Head of caudate nucleus (tissue), 42 donors: ENCODE data around the gene PTPRF.

Source experiments
- DNase-seq, 42 donors: peaks; one replicate each; pipeline versions ENCODE4 v3.0.0 to v3.0.0-alpha.2; 2020 to 2021; ENCODE audit warnings: mixed read lengths in 7 of 42
- intact Hi-C: fragments of 100-400 bp; cut with DNase I; formaldehyde crosslinking; loops from one replicate; pipeline ENCODE4 v1.15.0; 2022

Gene PTPRF

DNA sequence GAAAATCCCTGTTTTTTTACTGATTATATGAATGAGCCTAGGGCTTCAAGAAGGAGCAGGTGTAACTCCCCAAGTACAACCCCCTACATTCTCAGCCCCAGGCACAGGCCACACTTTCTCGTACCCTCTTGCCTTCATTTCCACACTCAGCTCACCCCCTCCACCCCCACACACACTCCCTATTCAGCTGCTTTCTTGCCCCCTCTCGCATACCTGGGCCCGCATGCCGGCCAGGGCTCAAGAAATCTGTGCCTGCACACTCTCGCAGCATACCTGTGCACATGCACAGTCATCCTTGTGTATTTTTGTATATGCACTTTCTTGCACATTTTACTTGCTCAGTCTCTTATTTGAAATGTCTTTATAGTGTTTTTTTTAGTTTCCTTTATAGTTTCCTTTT, 2.0 kb downstream of the PTPRF start:
- no peak for DNase-seq
- intact Hi-C loops: no loop called here

DNA sequence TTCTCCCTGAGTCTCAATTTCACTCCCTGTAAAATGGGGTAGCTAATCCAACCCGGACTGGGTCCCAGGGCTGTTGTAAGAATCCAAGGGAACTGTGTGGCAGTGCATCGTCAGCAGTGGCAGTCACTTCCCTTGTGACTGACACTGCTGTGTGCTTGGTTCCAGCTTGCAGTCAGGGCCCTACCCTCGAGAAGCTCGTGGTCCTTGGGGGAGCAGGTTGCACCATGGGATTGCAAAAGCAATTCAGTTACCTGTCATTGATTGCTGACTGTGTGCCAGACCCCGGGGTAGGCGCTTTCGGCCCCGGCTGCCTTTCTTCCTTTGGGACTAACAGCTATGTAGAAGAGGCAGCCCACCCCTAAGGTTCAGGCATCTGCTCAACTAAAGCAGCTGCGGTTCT, 2.9 kb downstream of the PTPRF start:
- DNase-seq: peak in 1 of 42 donors; percentile 28
- intact Hi-C loops: no loop called here

- DNase-seq: no peak
- intact Hi-C loops: no loop called here
These were observed 3.6 kb downstream of the PTPRF start for GRCh38 chr1:43534256-43534655.

- intact Hi-C loops: no loop called here
- DNase-seq: no peak
These were observed 5.6 kb downstream of the PTPRF start for GRCh38 chr1:43536196-43536863.

DNA sequence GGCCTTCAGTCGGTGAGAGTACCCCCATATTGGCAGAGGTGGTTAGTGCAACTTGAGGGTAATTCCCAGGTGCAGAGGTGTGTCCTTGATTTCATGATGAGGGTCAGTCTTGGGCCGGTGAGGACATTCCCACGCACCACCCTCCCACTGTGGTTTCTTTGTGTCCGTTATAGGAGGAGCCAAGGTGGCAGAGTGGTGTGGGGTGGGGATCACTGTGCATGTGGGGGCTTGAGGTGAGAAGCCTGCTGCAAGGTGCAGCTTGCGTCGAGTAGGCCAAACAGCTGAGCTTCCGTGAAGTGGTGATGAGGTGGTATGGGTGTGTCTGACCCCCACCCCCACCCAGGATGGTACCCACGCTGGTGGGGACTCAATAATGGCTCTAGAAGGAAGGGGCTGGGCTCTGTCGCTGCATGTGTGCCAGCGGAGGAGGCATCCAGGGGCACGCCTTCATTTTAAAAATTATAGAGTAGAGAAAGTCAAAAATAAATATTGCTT, 6.2 kb downstream of the PTPRF start:
- no peak for DNase-seq
- intact Hi-C loops: no loop called here

GRCh38 chr1:43537423-43538142, 6.9 kb downstream of the PTPRF start:
- intact Hi-C loops: no loop called here

GRCh38 chr1:43538143-43538487, 7.4 kb downstream of the PTPRF start:
- DNase-seq: no peak
- intact Hi-C loops: no loop called here

More at GRCh38 chr1:43537423-43538142, 6.9 kb downstream of the PTPRF start:
- no peak for DNase-seq

DNA sequence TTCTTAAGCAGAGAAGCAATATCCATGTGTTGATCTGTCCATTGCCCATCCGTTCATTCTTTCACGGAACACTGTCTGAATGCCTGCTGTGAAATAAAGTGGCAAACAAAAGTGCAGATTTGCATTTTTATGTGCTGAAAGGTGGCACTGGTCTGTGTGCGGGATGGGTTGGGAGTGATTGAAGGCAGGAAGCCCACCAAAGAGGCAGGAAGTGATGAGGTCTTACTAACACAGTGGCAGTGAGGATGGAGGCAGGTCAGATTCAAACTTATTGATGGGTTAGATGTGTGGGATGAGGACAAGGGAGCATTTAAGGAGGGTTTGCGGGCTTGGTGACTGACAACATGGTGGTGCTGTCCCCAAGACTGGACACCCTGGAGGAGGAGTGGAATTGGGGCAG, 8.3 kb downstream of the PTPRF start:
- intact Hi-C loops: no loop called here
- no peak for DNase-seq

DNA sequence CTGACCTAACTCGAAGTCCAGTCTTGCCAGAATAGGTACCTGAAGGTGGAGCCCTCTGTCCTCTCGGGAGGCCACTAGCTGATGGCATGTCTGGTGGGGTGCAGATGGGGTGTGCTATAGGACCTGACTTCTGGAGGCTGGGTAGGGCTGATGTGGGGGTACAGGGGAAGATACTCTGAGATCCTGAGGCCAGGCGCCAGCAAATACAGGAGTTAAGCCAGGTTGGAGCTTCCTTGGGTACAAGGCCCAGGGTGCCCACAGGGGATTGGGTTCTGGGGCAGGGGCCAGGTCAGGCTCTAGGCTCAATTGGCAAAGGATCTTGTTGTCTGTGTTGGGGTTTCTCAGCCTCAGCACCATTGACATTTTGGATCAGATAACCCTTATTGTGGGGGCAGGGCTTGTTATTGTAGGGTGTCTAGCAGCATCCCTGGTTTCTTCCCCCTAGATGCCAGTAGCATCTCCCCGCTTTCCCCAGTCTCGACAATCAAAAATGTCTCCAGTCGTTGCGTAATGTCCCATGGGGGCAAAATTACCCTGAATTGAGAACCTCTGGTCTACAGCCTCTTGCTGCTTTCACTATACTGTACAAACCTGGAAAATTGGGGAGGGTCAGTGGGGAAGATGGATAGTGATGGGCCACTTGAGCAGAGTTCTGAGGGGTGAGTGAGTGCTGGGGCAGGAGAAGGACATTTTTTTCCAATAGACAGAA, 9.2 kb downstream of the PTPRF start:
- no peak for DNase-seq
- intact Hi-C loops: loop anchor here (5.0 kb wide), 1 partner anchor 112 kb away; the partner anchor contains the start of gene KDM4A

GRCh38 chr1:43540653-43541071, 10.0 kb downstream of the PTPRF start:
- intact Hi-C loops: loop anchor here (5.0 kb wide), 1 partner anchor 112 kb away; the partner anchor contains the start of gene KDM4A
- peak in 39 of 42 donors; percentile 49 to 89 (median 72) for DNase-seq

DNA sequence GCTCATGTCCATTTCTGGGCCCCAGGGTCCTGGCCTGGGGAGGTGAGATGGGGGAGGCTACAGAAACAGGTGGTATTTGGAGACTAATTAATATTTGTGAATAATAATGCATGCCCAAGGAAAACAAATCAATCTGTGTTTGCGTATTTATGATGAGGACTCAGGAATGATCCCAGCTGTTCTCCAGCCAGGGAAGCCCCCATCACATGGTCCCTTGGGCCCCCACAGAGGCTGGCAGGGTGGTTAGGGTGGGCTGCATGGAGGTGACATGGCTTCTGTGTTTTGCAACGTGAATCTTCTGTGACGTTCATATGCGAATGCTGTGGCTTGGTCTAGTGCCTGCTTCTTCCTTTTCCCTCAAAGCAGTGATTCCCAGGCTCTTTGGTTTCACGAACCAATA, 10.5 kb downstream of the PTPRF start:
- intact Hi-C loops: loop anchor here (5.0 kb wide), 1 partner anchor 111 kb away; the partner anchor contains the start of gene KDM4A
- DNase-seq: no peak

DNA sequence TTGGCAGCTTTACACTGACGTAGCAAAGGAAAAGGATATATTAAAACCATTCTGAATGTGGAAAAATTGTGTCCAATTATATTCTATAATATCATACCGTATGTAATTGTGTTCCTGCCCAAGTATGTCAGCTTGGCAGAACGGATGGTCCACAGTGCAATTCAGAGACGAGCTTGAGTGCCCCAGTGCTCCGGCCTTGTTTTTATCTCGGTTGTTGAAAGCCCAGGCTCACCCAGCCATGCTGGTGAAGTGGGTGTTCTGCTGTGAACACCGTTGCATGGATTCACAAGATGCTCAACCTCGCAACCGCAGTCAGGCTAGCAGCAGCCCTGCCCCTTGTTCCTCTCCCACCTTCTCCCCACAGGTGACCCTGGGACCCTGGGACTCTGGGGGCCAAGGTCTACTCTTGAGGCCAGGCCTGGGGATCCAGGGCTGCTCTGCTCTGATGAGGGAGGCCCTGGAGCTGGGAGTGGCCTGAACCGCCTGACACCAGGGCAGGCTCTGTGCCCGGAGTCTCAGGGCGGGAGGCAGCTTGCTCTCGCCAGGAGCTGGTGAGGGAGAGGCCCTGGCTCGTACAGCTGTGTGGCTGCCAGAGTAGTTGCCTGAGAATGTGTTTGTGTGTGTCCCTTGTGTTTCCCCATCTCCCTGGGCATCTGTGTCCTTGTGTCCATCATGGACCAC, 11.2 kb downstream of the PTPRF start:
- DNase-seq: peak; percentile 78 to 97 (median 92)

DNA sequence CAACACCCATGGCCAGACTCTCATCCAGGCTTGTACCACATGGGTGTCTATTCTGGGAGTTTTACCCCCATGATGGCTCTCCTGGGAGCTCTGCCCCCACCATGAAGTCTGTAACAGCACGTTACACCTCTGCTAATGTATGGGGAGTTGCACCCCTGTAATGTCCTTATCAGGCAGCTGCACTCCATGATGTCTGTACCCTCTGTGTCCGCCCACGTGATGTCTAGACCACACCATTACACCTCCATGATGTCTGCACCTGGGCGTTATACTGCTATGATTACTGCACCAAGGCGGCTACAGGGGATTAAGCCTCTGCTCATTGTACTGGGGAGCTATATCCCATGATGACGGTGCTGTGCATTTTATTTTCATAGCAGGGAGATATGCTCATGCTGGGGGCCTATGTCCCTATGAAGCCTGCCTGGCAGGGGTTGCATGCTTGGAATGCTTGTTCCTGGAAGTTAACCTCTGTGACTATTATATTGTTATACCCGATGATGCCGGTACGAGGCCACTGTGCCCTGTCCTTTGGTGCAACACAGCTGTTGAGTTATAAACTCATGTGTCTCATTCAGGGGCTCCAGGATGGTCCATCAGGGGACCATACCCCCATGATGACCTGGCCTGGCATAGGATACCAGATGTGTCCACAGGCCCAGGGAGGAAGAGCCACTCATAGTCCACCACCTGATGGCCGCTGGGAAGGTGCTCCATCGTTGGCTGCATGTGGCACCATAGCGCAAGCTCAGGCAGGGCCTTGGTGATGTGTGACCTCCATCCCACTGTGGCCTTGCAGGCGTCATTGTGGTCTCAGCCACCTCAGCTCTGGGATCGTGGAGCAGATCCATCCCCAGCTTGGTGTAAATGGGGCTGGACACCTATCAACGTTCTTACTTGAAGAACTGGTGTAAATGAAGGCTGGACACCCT, 12.1 kb downstream of the PTPRF start:
- intact Hi-C loops: loop anchor here (5.0 kb wide), 1 partner anchor 110 kb away; the partner anchor contains the start of gene KDM4A

More for the DNA sequence above, 11.2 kb downstream of the PTPRF start:
- intact Hi-C loops: loop anchor here (5.0 kb wide), 1 partner anchor 110 kb away; the partner anchor contains the start of gene KDM4A

DNA sequence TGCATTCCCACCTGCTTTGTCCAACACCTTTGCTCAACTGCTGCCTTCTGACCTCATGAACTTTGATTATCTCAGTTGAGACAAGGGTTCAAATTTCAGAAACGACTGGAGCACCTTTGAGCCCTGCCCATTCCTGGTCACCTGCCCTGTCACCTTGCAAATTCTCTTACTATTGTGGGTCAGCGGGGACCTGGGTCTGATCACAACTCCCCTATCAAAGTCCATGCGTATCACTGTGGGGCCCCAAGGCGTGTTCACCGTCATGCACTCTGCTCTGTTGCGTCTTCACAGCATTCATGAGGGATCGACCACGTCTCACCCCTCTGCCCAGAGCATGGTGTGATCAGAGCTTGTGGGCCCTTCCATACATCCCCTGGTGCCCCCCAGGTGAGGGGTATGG, 12.9 kb downstream of the PTPRF start:
- intact Hi-C loops: loop anchor here (5.0 kb wide), 1 partner anchor 109 kb away; the partner anchor contains the start of gene KDM4A
- no peak for DNase-seq

More for the DNA sequence above, 12.1 kb downstream of the PTPRF start:
- no peak for DNase-seq

- intact Hi-C loops: no loop called here
- no peak for DNase-seq
These were observed 14.6 kb downstream of the PTPRF start for GRCh38 chr1:43545339-43545694.

DNA sequence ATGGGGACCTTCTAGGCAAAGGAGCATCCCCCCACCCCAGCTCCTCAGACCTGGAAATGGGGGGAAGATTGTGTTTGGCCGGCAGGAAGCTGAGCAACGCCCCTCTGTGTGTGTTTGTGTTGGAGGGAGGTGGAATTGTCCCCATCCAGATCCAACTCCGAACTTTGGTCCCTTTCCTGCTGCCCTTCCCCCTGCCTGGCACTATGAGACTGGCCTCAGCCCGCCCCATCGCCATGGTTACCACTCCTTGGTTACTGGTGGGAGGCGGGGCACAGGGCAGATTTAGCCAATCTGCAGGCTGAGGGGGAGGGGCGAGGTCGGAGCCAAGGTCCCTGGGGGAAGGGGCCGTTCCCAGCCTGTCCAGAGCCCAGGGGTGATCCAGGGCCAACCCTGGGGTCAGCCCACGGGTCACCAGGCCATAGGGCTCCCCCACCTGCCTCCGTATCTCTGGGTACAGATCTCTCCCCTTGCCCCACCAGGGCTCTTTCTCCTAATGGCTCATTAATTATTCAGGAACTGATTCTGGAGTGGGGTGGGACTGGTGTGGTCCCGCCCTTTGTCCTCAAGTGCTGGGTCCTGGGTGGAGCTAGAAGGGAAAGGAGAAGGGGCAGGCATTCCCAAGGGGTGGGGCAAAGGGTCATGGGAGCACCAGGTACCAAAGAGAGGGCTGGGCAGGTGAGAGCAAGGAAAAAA, 15.2 kb downstream of the PTPRF start:
- intact Hi-C loops: no loop called here
- DNase-seq: peak; percentile 67 to 94 (median 84)

DNA sequence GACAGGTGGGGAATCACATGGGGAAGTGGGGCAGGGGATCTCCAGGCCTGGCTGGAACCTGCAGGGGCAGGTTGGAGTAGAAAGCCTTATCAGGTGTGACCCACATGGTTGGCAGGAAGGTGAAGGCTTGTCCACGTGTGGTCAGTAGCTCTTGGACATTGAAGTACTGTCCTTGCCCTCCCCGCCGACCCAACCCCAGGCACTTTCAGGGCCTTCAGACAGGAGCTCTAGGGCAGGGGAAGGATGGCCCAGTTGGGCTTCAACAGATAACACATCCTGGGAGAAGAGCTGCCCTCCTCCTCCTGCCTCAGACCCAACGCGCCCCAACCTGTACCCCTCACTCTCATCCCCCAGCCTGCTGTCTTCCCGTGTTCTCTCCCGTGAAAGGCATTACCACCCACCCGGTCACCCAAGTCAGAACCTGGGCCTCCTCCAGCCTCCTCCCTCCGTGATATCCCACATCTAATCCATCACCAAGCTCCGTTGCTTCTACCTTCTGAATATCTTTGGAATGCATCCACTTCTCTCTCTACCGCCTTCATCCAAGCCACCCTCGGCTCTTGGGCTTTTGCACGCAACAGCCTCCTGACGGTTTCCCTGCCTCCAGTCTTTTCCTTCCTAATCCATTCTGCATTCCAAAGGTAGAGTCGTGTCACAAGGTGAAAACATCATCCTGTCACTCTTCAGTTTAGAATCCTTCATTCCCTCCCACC, 15.9 kb downstream of the PTPRF start:
- intact Hi-C loops: no loop called here
- peak in 5 of 42 donors; percentile 22 to 64 (median 40) for DNase-seq
